HepG2 (cell line): ENCODE results near the gene MCC.

Source experiments
- ARNTL ChIP-seq: sonication (generic); formaldehyde crosslinking; IDR thresholded peaks from 2 replicates; pipeline ENCODE4 v1.4.0; 2020; ENCODE audit warnings: mild to moderate bottlenecking, missing genetic modification reagents
- CTCF ChIP-seq: sonication (generic); formaldehyde crosslinking; IDR thresholded peaks from 2 replicates; pipeline ENCODE4 v1.5.0; 2020; ENCODE audit warnings: mild to moderate bottlenecking, missing genetic modification reagents, moderate library complexity
- DMAP1 ChIP-seq: IDR thresholded peaks from 2 replicates; pipeline ENCODE4 v1.6.1; 2016
- DR1 ChIP-seq: sonication (generic); formaldehyde crosslinking; IDR thresholded peaks from 2 replicates; pipeline ENCODE4 v1.8.0; 2021; ENCODE audit warnings: mild to moderate bottlenecking, missing genetic modification reagents, inconsistent platforms
- ELF1 ChIP-seq: sonication (generic); formaldehyde crosslinking; IDR thresholded peaks from 2 replicates; pipeline ENCODE4 v1.4.0; 2020; ENCODE audit warnings: missing genetic modification reagents
- NFRKB ChIP-seq: fragments of 450-650 bp; IDR thresholded peaks from 2 replicates; pipeline ENCODE4 v1.6.1; 2017
- POLR2AphosphoS5 ChIP-seq: IDR thresholded peaks from 2 replicates; pipeline ENCODE4 v1.6.1; 2012; ENCODE audit warnings: low read depth, low read length
- SP1 ChIP-seq, 2 experiments: fragments of 450-650 bp in 1 of 2; sonication (generic) in 1 of 2; formaldehyde crosslinking in 1 of 2; IDR thresholded peaks; 2 replicates each; pipeline versions ENCODE4 v1.4.0 to v1.6.1; 2016 to 2020; ENCODE audit warnings: missing genetic modification reagents in 1 of 2

GRCh38 chr5:113176196-113176595 lies 312.1 kb downstream of the MCC start:
- TF ChIP-seq SP1 (IDR thresholded peaks at IDR 0.05) (no peak), SP1 (CRISPR knock-in tag; IDR thresholded peaks at IDR 0.05) (no peak), ELF1 (CRISPR knock-in tag) (no peak), NFRKB (no peak), DMAP1 (no peak), ARNTL (no peak), POLR2AphosphoS5 (no peak), DR1 (CRISPR knock-in tag) (no peak), CTCF (CRISPR knock-in tag) (no peak)
